ENCODE data around the gene TEDC2. TPM values are rescaled to one million over a fixed set of nuclear protein-coding genes. Genes with fewer than 3 reads are reported as not detected.

The TEDC2 gene
- total RNA-seq, 2 experiments from 2014 or later: 48.0 to 110 TPM

GRCh38 chr16:2475413-2476344, 15.8 kb downstream of the TEDC2 start:
- intact Hi-C loops (cut with micrococcal nuclease; ENCODE audit: unreplicated experiment): loop anchor here (2.0 kb wide), 1 partner anchor 25 kb away; no protein-coding TSS in a partner anchor
- peaks cover 7% of the 10 kb centered on the region; the same call in 1 of the 2 replicates for H3K36me3 ChIP-seq (ENCODE audit: insufficient read depth, low read length)
- peaks cover 44% of the 10 kb centered on the region for H3K4me1 ChIP-seq (ENCODE audit: insufficient read depth, low read length, poor library complexity, severe bottlenecking)
- ChIA-PET CTCF (ENCODE audit: unreplicated experiment) (no interaction called here), POLR2A (interaction anchor here (0.6 kb wide), 1 partner anchor 146 kb away, joined by 3 read pairs; no protein-coding TSS in a partner anchor)
- peaks cover 23% of the 10 kb centered on the region; the same call in 1 of the 2 replicates for H3K79me2 ChIP-seq (ENCODE audit: insufficient read depth, low read depth, low read length)
- no peaks in the 10 kb centered on the region for H3K9me2 ChIP-seq (ENCODE audit: insufficient read depth, low read length)
- H3K9me3 ChIP-seq (ENCODE audit: low read length): no peaks in the 10 kb centered on the region
- BruUV-seq (replicated peaks): no TSS peak
- peak; percentile 62 for DNase-seq (ENCODE audit: low spot score)
- H2AFZ ChIP-seq (ENCODE audit: low read length): no peak overlapping the region
- TF ChIP-seq CTCF (conservative IDR thresholded peaks at IDR 0.05; ENCODE audit: low read length) (0 out of 2 replicates have a peak, but pooled peaks have one; percentile 13), EZH2phosphoT487 (IDR thresholded peaks at IDR 0.05; ENCODE audit: borderline replicate concordance, low read depth, low read length) (no peak)
- H4K20me1 ChIP-seq (ENCODE audit: insufficient read depth, low read length): peaks cover 9% of the 10 kb centered on the region; the same call in 1 of the 2 replicates
- peak overlapping the region; percentile 92 for H3K4me3 ChIP-seq (ENCODE audit: low read depth, low read length, poor library complexity, severe bottlenecking)
- no peak overlapping the region for H3K27ac ChIP-seq (ENCODE audit: low read depth, low read length, poor library complexity, severe bottlenecking)
- peak overlapping the region; percentile 77 for H3K4me2 ChIP-seq (ENCODE audit: low read length)

- H3K4me1 ChIP-seq (ENCODE audit: insufficient read depth, low read length, poor library complexity, severe bottlenecking): peaks cover 37% of the 10 kb centered on the region
- no peak for DNase-seq (ENCODE audit: low spot score)
- H3K9me2 ChIP-seq (ENCODE audit: insufficient read depth, low read length): no peaks in the 10 kb centered on the region
- H3K4me3 ChIP-seq (ENCODE audit: low read depth, low read length, poor library complexity, severe bottlenecking): peak overlapping the region; percentile 92
- ChIA-PET CTCF (ENCODE audit: unreplicated experiment) (no interaction called here), POLR2A (no interaction called here)
- H3K4me2 ChIP-seq (ENCODE audit: low read length): peak overlapping the region; percentile 77
- H4K20me1 ChIP-seq (ENCODE audit: insufficient read depth, low read length): peaks cover 9% of the 10 kb centered on the region; the same call in 1 of the 2 replicates
- H3K27ac ChIP-seq (ENCODE audit: low read depth, low read length, poor library complexity, severe bottlenecking): no peak overlapping the region
- no peaks in the 10 kb centered on the region for H3K9me3 ChIP-seq (ENCODE audit: low read length)
- H2AFZ ChIP-seq (ENCODE audit: low read length): no peak overlapping the region
- intact Hi-C loops (cut with micrococcal nuclease; ENCODE audit: unreplicated experiment): no loop called here
- peaks cover 23% of the 10 kb centered on the region; the same call in 1 of the 2 replicates for H3K79me2 ChIP-seq (ENCODE audit: insufficient read depth, low read depth, low read length)
- BruUV-seq (replicated peaks): no TSS peak
- TF ChIP-seq EZH2phosphoT487 (IDR thresholded peaks at IDR 0.05; ENCODE audit: borderline replicate concordance, low read depth, low read length) (no peak), CTCF (conservative IDR thresholded peaks at IDR 0.05; ENCODE audit: low read length) (no peak)
- peaks cover 7% of the 10 kb centered on the region; the same call in 1 of the 2 replicates for H3K36me3 ChIP-seq (ENCODE audit: insufficient read depth, low read length)
Observed at GRCh38 chr16:2476345-2476720, 16.4 kb downstream of the TEDC2 start.
